Measurements from ENCODE around the gene TBCEL.

The TBCEL gene

DNA sequence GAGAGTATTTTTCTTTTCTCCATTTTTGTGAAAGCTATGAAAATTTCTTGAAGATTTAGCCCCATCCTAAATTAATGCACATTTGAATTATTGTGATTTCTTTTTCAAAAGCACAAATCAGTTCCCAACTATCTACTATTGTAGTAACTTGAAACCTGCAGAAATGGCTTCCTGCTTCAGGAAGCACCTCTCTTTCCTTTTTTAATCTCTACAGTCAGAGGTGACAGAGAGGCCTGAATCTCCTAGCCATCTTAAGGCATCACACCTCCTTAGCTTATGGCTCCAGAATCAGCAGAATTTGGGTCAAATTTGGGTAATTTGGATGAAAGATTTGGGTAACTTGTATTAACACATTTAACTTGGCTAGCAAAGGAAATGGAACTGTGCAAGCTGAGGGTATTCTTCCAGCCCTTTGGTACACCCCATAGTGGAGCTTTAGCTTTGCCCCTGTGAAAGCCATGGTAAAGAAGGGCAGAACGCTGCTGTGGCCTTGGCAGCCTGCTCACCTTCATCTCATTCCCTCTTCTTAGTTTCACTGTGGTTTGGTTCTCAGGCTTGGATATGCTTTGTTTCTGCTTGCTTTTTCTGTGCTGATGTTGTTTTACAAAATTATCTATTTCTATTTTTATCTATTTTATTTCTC lies 16.2 kb downstream of the TBCEL start:
- Histone ChIP-seq H3K4me1 (ENCODE audit: control insufficient read depth, insufficient read depth, low read length, unreplicated experiment) (no peaks in the 10 kb centered on the region), H3K4me3 (ENCODE audit: low read depth, low read length) (no peak overlapping the region), H2AFZ (ENCODE audit: low read length, unreplicated experiment) (no peak overlapping the region), H3K36me3 (ENCODE audit: insufficient read depth, low read length) (no peaks in the 10 kb centered on the region), H3K79me2 (ENCODE audit: control insufficient read depth, insufficient read depth, low read length, unreplicated experiment) (peaks cover 36% of the 10 kb centered on the region), H3K27me3 (ENCODE audit: insufficient read depth, low read length) (no peaks in the 10 kb centered on the region), H3K27ac (ENCODE audit: low read depth, low read length) (no peak overlapping the region)

DNA sequence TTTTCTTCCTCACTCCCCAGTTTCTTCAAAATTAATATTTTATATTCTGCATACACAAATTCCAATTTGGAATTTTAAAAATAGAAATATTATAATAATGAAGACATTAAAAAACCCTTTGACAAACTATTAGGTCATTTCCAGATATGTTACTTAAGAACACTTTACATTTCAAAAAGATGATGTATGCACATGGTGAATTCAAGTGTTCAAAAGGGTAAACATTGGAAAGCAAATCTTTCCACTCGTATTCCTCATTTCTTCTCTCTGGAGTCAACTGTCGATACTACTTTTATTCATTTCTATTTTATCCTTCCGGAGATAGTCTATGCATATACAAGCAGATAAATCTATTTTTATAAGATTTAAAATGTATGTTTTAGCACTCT lies 16.7 kb downstream of the TBCEL start:
- peaks cover 36% of the 10 kb centered on the region for H3K79me2 ChIP-seq (ENCODE audit: control insufficient read depth, insufficient read depth, low read length, unreplicated experiment)
- H3K27ac ChIP-seq (ENCODE audit: low read depth, low read length) = no peak overlapping the region

DNA sequence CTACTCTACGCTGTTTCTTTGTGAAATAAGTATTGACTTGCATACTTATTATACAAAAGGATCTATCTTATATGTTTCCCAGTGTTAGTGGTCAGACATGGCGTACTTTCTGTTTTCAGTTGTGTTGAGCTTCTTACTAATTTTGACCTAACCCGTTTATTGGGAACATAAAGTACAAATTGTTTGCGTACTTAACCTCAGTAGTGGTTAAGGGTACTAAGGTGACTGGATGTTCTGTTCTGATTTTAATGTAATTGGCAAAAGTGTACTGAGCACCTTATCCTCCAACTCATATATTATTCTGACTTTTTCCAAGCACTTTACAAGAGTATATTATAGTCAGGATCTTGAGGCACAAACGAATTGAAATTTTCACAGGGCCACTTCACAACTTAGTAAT lies 17.2 kb downstream of the TBCEL start:
- Histone ChIP-seq H2AFZ (ENCODE audit: low read length, unreplicated experiment) (no peak overlapping the region), H3K4me1 (ENCODE audit: control insufficient read depth, insufficient read depth, low read length, unreplicated experiment) (no peaks in the 10 kb centered on the region), H3K36me3 (ENCODE audit: insufficient read depth, low read length) (no peaks in the 10 kb centered on the region), H3K79me2 (ENCODE audit: control insufficient read depth, insufficient read depth, low read length, unreplicated experiment) (peaks cover 31% of the 10 kb centered on the region), H3K27me3 (ENCODE audit: insufficient read depth, low read length) (no peaks in the 10 kb centered on the region), H3K27ac (ENCODE audit: low read depth, low read length) (no peak overlapping the region), H3K4me3 (ENCODE audit: low read depth, low read length) (no peak overlapping the region)

More for the DNA sequence above, 16.7 kb downstream of the TBCEL start:
- Histone ChIP-seq H2AFZ (ENCODE audit: low read length, unreplicated experiment) (no peak overlapping the region), H3K27me3 (ENCODE audit: insufficient read depth, low read length) (no peaks in the 10 kb centered on the region), H3K36me3 (ENCODE audit: insufficient read depth, low read length) (no peaks in the 10 kb centered on the region), H3K4me3 (ENCODE audit: low read depth, low read length) (no peak overlapping the region), H3K4me1 (ENCODE audit: control insufficient read depth, insufficient read depth, low read length, unreplicated experiment) (no peaks in the 10 kb centered on the region)

DNA sequence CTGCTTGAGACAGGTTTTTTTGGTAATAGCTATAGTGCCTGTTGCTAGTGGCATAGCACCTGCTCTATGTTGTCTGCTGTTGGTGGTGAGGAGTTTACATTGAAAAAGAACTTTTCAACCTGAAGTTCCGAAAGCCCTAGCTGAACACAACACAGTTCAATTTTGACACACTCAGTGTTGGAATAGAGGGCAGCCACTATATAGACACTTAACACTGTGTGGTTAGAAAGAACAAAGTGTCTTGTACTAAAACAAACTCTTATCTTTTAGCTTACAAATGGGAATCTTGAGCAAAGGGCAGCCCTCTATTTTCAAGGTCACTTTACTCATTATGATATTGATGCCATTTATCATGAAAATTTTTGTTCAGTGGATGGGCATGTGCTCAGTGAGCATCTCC lies 18.4 kb downstream of the TBCEL start:
- Histone ChIP-seq H3K27me3 (ENCODE audit: insufficient read depth, low read length) (no peaks in the 10 kb centered on the region), H3K4me3 (ENCODE audit: low read depth, low read length) (no peak overlapping the region), H3K4me1 (ENCODE audit: control insufficient read depth, insufficient read depth, low read length, unreplicated experiment) (no peaks in the 10 kb centered on the region), H3K79me2 (ENCODE audit: control insufficient read depth, insufficient read depth, low read length, unreplicated experiment) (peaks cover 26% of the 10 kb centered on the region), H3K27ac (ENCODE audit: low read depth, low read length) (no peak overlapping the region), H2AFZ (ENCODE audit: low read length, unreplicated experiment) (no peak overlapping the region), H3K36me3 (ENCODE audit: insufficient read depth, low read length) (no peaks in the 10 kb centered on the region)

DNA sequence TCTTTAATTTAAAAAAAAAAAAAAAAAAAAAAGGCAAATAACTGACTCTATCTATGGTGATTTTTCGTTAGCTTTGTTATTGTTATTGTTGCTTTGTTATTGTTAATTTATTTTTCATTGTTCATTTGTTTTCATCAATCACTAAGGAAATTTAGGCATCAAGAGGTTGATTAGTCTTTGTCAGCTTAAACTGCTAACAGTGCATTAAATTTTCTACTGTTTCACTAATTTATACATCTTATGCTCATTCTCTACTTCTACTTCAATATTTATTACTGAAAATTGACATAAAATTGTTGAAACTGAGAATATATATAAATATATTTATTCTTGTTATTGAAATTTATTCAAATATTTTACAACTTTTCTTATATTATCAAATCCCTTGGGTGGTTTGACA lies 24.0 kb downstream of the TBCEL start:
- no peaks in the 10 kb centered on the region for H3K27me3 ChIP-seq (ENCODE audit: insufficient read depth, low read length)
- H3K36me3 ChIP-seq (ENCODE audit: insufficient read depth, low read length) = peaks cover 15% of the 10 kb centered on the region
- peaks cover 5% of the 10 kb centered on the region for H3K79me2 ChIP-seq (ENCODE audit: control insufficient read depth, insufficient read depth, low read length, unreplicated experiment)

DNA sequence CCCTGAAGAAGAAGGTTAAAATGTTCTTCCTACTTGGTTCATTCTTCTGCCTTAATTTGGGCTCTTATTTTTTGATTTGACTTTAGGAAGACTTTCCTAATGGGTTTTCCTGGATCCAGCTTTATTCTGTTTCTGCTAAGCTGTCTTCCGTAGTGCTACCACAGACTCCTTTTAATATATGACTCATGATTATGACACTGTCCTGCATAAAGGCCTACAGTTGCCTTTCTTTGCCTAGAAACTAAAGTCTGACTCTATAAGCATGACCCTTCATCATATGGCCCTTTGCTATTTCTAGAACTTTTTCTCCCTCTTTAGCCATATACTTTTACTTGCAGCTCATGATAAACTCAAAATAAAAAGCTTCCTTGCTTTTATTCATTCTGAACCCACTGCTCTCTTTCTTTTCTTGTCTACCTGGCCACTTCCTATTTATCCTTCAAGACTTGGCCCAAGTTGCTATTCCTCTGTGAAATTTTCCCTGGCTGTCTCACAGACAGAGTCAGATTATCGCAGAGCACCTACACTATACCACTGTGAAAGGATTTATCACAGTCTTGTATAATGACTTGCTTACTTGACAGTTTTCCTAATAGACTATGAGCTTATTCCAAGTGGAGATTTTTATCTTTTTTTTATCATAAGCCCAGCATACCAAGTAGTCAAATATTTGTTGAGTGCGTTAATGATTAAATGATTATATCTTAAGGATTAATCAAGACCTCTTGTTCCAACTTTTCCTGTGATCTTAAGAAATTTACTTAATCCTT lies 24.7 kb downstream of the TBCEL start:
- Histone ChIP-seq H3K4me3 (ENCODE audit: low read depth, low read length) (no peak overlapping the region), H2AFZ (ENCODE audit: low read length, unreplicated experiment) (no peak overlapping the region), H3K27me3 (ENCODE audit: insufficient read depth, low read length) (no peaks in the 10 kb centered on the region), H3K4me1 (ENCODE audit: control insufficient read depth, insufficient read depth, low read length, unreplicated experiment) (no peaks in the 10 kb centered on the region), H3K79me2 (ENCODE audit: control insufficient read depth, insufficient read depth, low read length, unreplicated experiment) (no peaks in the 10 kb centered on the region), H3K36me3 (ENCODE audit: insufficient read depth, low read length) (peaks cover 15% of the 10 kb centered on the region), H3K27ac (ENCODE audit: low read depth, low read length) (no peak overlapping the region)

More for the DNA sequence above, 24.0 kb downstream of the TBCEL start:
- Histone ChIP-seq H3K4me1 (ENCODE audit: control insufficient read depth, insufficient read depth, low read length, unreplicated experiment) (no peaks in the 10 kb centered on the region), H3K27ac (ENCODE audit: low read depth, low read length) (no peak overlapping the region), H3K4me3 (ENCODE audit: low read depth, low read length) (no peak overlapping the region), H2AFZ (ENCODE audit: low read length, unreplicated experiment) (no peak overlapping the region)

DNA sequence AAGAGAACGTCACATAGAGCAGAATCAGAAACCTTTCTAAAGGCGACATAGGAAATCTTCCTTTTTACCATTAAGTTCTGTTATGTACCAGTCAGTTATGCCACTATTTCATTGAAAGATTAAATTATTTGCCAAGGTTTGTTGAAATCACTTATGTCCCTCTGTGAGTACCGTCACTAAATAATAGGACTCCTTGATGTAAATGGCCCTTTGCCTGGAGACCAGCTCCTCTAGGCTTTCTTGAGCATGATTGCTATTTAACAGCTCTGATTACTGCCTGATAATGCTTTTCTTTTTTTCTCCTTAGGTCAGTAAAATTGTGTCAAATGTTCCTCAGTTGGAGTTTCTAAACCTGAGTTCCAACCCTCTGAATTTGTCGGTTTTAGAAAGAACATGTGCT lies 29.3 kb downstream of the TBCEL start:
- Histone ChIP-seq H3K27ac (ENCODE audit: low read depth, low read length) (no peak overlapping the region), H3K36me3 (ENCODE audit: insufficient read depth, low read length) (peaks cover 27% of the 10 kb centered on the region), H3K4me3 (ENCODE audit: low read depth, low read length) (no peak overlapping the region), H3K79me2 (ENCODE audit: control insufficient read depth, insufficient read depth, low read length, unreplicated experiment) (no peaks in the 10 kb centered on the region), H3K4me1 (ENCODE audit: control insufficient read depth, insufficient read depth, low read length, unreplicated experiment) (no peaks in the 10 kb centered on the region), H3K27me3 (ENCODE audit: insufficient read depth, low read length) (no peaks in the 10 kb centered on the region), H2AFZ (ENCODE audit: low read length, unreplicated experiment) (no peak overlapping the region)

DNA sequence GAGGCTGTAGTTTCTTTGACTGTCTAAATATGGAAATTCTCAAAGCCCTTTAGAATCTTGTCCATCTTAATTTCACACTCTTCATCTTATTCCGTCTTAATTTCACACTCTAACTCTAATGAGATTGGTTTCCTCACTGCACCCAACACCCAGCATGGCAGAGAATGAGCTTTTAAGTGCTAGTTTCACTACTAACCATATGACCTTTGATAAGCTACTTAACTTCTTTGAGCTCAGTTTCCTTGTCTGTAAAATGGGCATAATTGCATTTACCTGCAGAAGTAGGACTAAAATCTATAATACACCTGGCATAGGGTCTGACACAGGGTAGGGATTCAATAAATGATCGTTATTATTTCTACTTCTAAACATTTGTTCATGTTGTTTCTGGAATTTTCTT lies 30.4 kb downstream of the TBCEL start:
- no peak overlapping the region for H3K4me3 ChIP-seq (ENCODE audit: low read depth, low read length)
- no peak overlapping the region for H3K27ac ChIP-seq (ENCODE audit: low read depth, low read length)
- peaks cover 20% of the 10 kb centered on the region for H3K36me3 ChIP-seq (ENCODE audit: insufficient read depth, low read length)
- no peaks in the 10 kb centered on the region for H3K79me2 ChIP-seq (ENCODE audit: control insufficient read depth, insufficient read depth, low read length, unreplicated experiment)
- no peak overlapping the region for H2AFZ ChIP-seq (ENCODE audit: low read length, unreplicated experiment)
- H3K27me3 ChIP-seq (ENCODE audit: insufficient read depth, low read length) = no peaks in the 10 kb centered on the region
- H3K4me1 ChIP-seq (ENCODE audit: control insufficient read depth, insufficient read depth, low read length, unreplicated experiment) = no peaks in the 10 kb centered on the region

DNA sequence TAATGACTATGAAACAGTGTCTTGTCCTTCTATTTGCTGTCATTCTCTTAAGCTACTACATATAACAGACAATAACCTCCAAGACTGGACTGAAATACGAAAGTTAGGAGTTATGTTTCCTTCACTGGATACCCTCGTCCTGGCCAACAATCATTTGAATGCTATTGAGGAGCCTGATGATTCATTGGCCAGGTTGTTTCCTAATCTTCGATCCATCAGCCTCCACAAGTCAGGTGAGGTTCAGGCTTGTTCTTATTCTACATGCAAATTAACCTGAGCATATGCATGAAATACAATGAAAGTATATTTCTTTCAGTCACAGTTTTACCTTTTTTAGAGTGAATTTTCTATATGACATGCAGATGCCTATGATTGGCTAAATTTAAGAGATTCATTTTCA lies 31.2 kb downstream of the TBCEL start:
- Histone ChIP-seq H3K4me3 (ENCODE audit: low read depth, low read length) (no peak overlapping the region), H3K79me2 (ENCODE audit: control insufficient read depth, insufficient read depth, low read length, unreplicated experiment) (no peaks in the 10 kb centered on the region), H3K4me1 (ENCODE audit: control insufficient read depth, insufficient read depth, low read length, unreplicated experiment) (no peaks in the 10 kb centered on the region), H2AFZ (ENCODE audit: low read length, unreplicated experiment) (no peak overlapping the region), H3K27me3 (ENCODE audit: insufficient read depth, low read length) (no peaks in the 10 kb centered on the region), H3K27ac (ENCODE audit: low read depth, low read length) (no peak overlapping the region), H3K36me3 (ENCODE audit: insufficient read depth, low read length) (peaks cover 20% of the 10 kb centered on the region)

DNA sequence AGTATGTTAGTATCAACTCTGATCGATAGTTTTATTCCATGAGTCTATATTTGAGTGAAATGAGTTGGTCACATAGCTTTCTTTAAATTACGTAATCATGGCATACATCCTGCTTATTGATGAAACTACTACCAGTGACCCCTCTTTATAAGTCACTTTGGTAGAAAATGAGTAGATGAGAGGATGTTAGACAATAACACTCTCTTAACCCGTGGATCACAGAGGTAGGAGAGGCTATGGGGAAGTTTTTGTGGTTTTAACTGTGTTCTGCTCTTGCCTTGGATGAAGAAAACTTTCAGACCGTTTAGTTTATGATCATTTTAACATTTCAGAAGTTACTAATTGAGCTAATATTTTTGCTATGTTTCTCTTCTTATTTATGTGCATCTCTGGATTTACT lies 34.0 kb downstream of the TBCEL start:
- Histone ChIP-seq H3K36me3 (ENCODE audit: insufficient read depth, low read length) (peaks cover 28% of the 10 kb centered on the region), H3K79me2 (ENCODE audit: control insufficient read depth, insufficient read depth, low read length, unreplicated experiment) (no peaks in the 10 kb centered on the region), H3K4me1 (ENCODE audit: control insufficient read depth, insufficient read depth, low read length, unreplicated experiment) (no peaks in the 10 kb centered on the region), H2AFZ (ENCODE audit: low read length, unreplicated experiment) (no peak overlapping the region), H3K27ac (ENCODE audit: low read depth, low read length) (no peak overlapping the region), H3K27me3 (ENCODE audit: insufficient read depth, low read length) (no peaks in the 10 kb centered on the region), H3K4me3 (ENCODE audit: low read depth, low read length) (no peak overlapping the region)

DNA sequence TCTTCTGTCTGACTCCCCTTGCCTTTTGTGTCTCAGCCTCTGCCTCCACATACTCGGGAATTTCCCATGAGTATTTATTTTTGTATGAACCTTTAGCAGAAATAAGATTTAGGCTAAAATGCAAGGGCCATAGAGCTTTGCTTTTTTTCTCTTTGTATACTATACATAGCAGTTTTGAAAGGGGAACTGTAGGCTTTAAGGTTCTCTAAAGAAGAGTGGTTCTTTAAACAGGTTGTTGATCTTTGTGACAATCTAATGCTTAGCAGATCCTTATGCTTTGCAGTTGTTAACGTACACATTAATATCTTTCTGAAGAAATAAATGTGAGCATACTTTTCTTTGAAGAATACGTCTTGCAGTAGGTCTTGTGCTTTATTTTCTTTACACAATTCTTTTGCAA lies 35.0 kb downstream of the TBCEL start:
- Histone ChIP-seq H3K4me1 (ENCODE audit: control insufficient read depth, insufficient read depth, low read length, unreplicated experiment) (no peaks in the 10 kb centered on the region), H3K4me3 (ENCODE audit: low read depth, low read length) (no peak overlapping the region), H3K36me3 (ENCODE audit: insufficient read depth, low read length) (peaks cover 33% of the 10 kb centered on the region), H3K27me3 (ENCODE audit: insufficient read depth, low read length) (no peaks in the 10 kb centered on the region), H2AFZ (ENCODE audit: low read length, unreplicated experiment) (no peak overlapping the region), H3K27ac (ENCODE audit: low read depth, low read length) (no peak overlapping the region), H3K79me2 (ENCODE audit: control insufficient read depth, insufficient read depth, low read length, unreplicated experiment) (no peaks in the 10 kb centered on the region)
